GM19043 (cell line): ENCODE results near the gene KCNH2.

Source experiments
- ATAC-seq: cut with Tn5 transposase; IDR thresholded peaks from one replicate; pipeline ENCODE4 v1.9.1; 2021; ENCODE audit warnings: low read depth; ENCODE audit not compliant: unreplicated experiment

KCNH2 gene

GRCh38 chr7:150950496-150951180, 27.5 kb downstream of the KCNH2 start:
- ATAC-seq: no peak

GRCh38 chr7:150949971-150950491, 28.1 kb downstream of the KCNH2 start:
- no peak for ATAC-seq

GRCh38 chr7:150949564-150949963, 28.6 kb downstream of the KCNH2 start:
- no peak for ATAC-seq

GRCh38 chr7:150948791-150949251, 29.3 kb downstream of the KCNH2 start:
- ATAC-seq: no peak

- no peak for ATAC-seq
Measured at GRCh38 chr7:150947761-150948651, 30.1 kb downstream of the KCNH2 start.

GRCh38 chr7:150947241-150947745, 30.8 kb downstream of the KCNH2 start:
- no peak for ATAC-seq

GRCh38 chr7:150946421-150947240, 31.5 kb downstream of the KCNH2 start:
- ATAC-seq: no peak

- no peak for ATAC-seq
Measured at GRCh38 chr7:150945853-150946420, 32.2 kb downstream of the KCNH2 start.

GRCh38 chr7:150945171-150945852, 32.8 kb downstream of the KCNH2 start:
- no peak for ATAC-seq

GRCh38 chr7:150944066-150945042, 33.8 kb downstream of the KCNH2 start:
- ATAC-seq: no peak

GRCh38 chr7:150943453-150943814, 34.7 kb downstream of the KCNH2 start:
- no peak for ATAC-seq

- no peak for ATAC-seq
Measured at GRCh38 chr7:150942591-150943452, 35.3 kb downstream of the KCNH2 start.

- ATAC-seq: no peak
Measured at GRCh38 chr7:150942001-150942590, 36.0 kb downstream of the KCNH2 start.

GRCh38 chr7:150941351-150942000, 36.6 kb downstream of the KCNH2 start:
- no peak for ATAC-seq

GRCh38 chr7:150940431-150941102, 37.6 kb downstream of the KCNH2 start:
- ATAC-seq: no peak

GRCh38 chr7:150939466-150939865, 38.7 kb downstream of the KCNH2 start:
- no peak for ATAC-seq
